Neuronal stem cell (in vitro differentiated cells): Measurements from ENCODE around the gene ZNF407.

Experiments used
- DNase-seq: peaks from one replicate; pipeline ENCODE4 v3.0.0-alpha.2; 2013; ENCODE audit warnings: low spot score
- H2AFZ ChIP-seq: one replicate; pipeline ENCODE4 v1.6.1; 2013; ENCODE audit warnings: mild to moderate bottlenecking, low read length, inconsistent platforms
- H2AK5ac ChIP-seq: 2 replicates; pipeline ENCODE4 v1.6.1; 2013; ENCODE audit warnings: low read depth, mild to moderate bottlenecking, inconsistent platforms, low read length, moderate library complexity, mixed read lengths
- H2BK120ac ChIP-seq: 2 replicates; pipeline ENCODE4 v1.6.1; 2013; ENCODE audit warnings: low read depth, mild to moderate bottlenecking, inconsistent platforms, low read length, moderate library complexity, mixed read lengths
- H2BK12ac ChIP-seq: one replicate; pipeline ENCODE4 v1.6.1; 2013; ENCODE audit warnings: low read length, inconsistent platforms
- H2BK15ac ChIP-seq: 2 replicates; pipeline ENCODE4 v1.6.1; 2013; ENCODE audit warnings: mild to moderate bottlenecking, low read length, inconsistent platforms, mixed read lengths
- H2BK5ac ChIP-seq: one replicate; pipeline ENCODE4 v1.6.1; 2013; ENCODE audit warnings: inconsistent platforms, mild to moderate bottlenecking, low read length, moderate library complexity
- H3K14ac ChIP-seq: one replicate; pipeline ENCODE4 v1.6.1; 2013; ENCODE audit warnings: low read length, inconsistent platforms
- H3K18ac ChIP-seq: 2 replicates; pipeline ENCODE4 v1.6.1; 2013; ENCODE audit warnings: low read length, inconsistent platforms
- H3K23ac ChIP-seq: 2 replicates; pipeline ENCODE4 v1.6.1; 2013; ENCODE audit warnings: low read depth, mild to moderate bottlenecking, mixed read lengths, low read length, inconsistent platforms; ENCODE audit not compliant: poor library complexity
- H3K27ac ChIP-seq: replicated peaks from 3 replicates; pipeline ENCODE4 v1.5.1; 2013; ENCODE audit warnings: low read length, inconsistent platforms
- H3K27me3 ChIP-seq, 3 experiments: 2 replicates each; pipeline ENCODE4 v1.6.1; 2013; ENCODE audit warnings: low read length in 3 of 3, mild to moderate bottlenecking in 2 of 3, inconsistent platforms in 1 of 3, low read depth in 1 of 3, mixed read lengths in 1 of 3, moderate library complexity in 1 of 3; ENCODE audit not compliant: control insufficient read depth in 3 of 3, insufficient read depth in 3 of 3
- H3K36me3 ChIP-seq, 2 donors: replicated peaks in 1 of 2; 2 replicates each; pipeline ENCODE4 v1.6.1; 2013; ENCODE audit warnings: low read length in 2 of 2; ENCODE audit not compliant: control insufficient read depth in 2 of 2, insufficient read depth in 2 of 2
- H3K4ac ChIP-seq: 2 replicates; pipeline ENCODE4 v1.6.1; 2013; ENCODE audit warnings: inconsistent platforms, mild to moderate bottlenecking, low read length, moderate library complexity
- H3K4me1 ChIP-seq, 2 donors: 1 replicate in 1 of 2; 2 replicates in 1 of 2; pipeline ENCODE4 v1.6.1; 2013; ENCODE audit warnings: low read length in 2 of 2, low read depth in 1 of 2; ENCODE audit not compliant: control insufficient read depth in 2 of 2, insufficient read depth in 1 of 2
- H3K4me2 ChIP-seq: one replicate; pipeline ENCODE4 v1.6.1; 2013; ENCODE audit warnings: mild to moderate bottlenecking, low read length, inconsistent platforms; ENCODE audit not compliant: insufficient read depth, poor library complexity, severe bottlenecking
- H3K4me3 ChIP-seq, 2 donors: 2 replicates each; pipeline ENCODE4 v1.5.1; 2013; ENCODE audit warnings: low read length in 2 of 2, mild to moderate bottlenecking in 2 of 2, inconsistent platforms in 1 of 2, moderate library complexity in 1 of 2
- H3K79me1 ChIP-seq: one replicate; pipeline ENCODE4 v1.6.1; 2013; ENCODE audit warnings: low read depth, mild to moderate bottlenecking, inconsistent platforms, low read length, moderate library complexity
- H3K9ac ChIP-seq: one replicate; pipeline ENCODE4 v1.6.1; 2013; ENCODE audit warnings: mild to moderate bottlenecking, low read depth, low read length, inconsistent platforms; ENCODE audit not compliant: poor library complexity
- H3K9me3 ChIP-seq, 2 donors: replicated peaks in 1 of 2; 2 replicates each; pipeline versions ENCODE3 to v1.6.1; 2013; ENCODE audit warnings: low read length in 2 of 2, mild to moderate bottlenecking in 2 of 2, inconsistent platforms in 1 of 2, low read depth in 1 of 2, mixed read lengths in 1 of 2, moderate library complexity in 1 of 2; ENCODE audit not compliant: control insufficient read depth in 2 of 2, insufficient read depth in 1 of 2
- H4K8ac ChIP-seq: one replicate; pipeline ENCODE4 v1.6.1; 2013; ENCODE audit warnings: low read depth, mild to moderate bottlenecking, inconsistent platforms, low read length, moderate library complexity
- H4K91ac ChIP-seq: one replicate; pipeline ENCODE4 v1.6.1; 2013; ENCODE audit warnings: low read length, low read depth, mild to moderate bottlenecking, inconsistent platforms; ENCODE audit not compliant: poor library complexity
- WGBS, 2 donors: extraction: QIAGEN DNeasy Blood & Tissue Kit; methylation state at CpG; one replicate each; pipeline ENCODE4 v1.1.7; 2013; ENCODE audit warnings: missing lambda C conversion rate in 2 of 2, mixed read lengths in 1 of 2; ENCODE audit not compliant: insufficient read length in 2 of 2, insufficient replicate concordance in 1 of 2; ENCODE audit errors: extremely low coverage in 2 of 2; 5-methylcytosine and 5-hydroxymethylcytosine counted together

ZNF407 gene

DNA sequence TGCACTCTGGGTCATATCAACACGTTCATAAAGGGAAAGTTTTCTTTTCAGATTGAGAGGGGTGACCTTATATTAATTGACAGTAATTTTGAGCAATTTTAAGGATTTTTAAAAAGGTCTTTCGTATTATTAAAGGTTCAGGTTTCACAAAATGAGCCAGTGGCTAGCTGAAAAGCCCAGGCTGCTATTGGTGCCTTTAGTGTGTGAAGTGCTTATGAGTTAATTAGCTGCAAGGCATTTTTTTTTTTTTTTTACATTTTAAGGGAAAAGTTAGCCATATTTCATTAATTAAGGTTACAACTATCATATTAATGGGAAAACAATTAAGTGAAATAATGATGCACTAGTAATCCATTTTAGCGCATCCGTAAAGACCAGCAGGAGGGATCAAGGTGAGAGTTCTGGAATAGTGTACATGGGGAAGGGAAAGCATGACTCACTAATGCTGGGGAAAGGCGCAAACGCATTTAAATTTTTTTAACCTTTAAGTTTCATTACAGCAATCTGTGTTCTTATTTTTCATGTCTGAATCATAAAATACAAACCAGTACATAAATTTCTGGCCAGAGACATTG, 200.0 kb downstream of the ZNF407 start:
- no peak overlapping the region for H3K4me2 ChIP-seq

DNA sequence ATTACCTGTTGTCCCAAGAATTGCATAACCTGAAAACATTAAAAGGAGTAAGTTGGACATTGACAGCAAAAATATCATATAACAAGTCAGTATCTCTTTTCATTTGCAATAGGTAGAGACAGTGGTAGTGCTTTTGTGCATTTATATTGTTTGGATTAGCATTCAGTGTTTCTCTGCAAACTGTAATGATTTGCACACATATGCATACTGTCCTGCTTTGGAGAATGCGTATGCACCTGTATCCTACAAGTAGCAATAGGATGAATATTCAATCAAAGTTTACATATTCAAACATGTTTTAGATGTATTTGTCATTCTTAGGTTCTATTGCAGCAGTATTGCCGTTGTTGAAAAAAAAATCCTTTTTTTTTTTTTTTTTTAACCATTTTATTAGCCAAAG, 201.9 kb downstream of the ZNF407 start:
- H2AFZ ChIP-seq, result no peak overlapping the region
- H2BK15ac ChIP-seq, result no peak overlapping the region
- H2BK5ac ChIP-seq, result no peak overlapping the region
- no peaks in the 10 kb centered on the region for H3K27me3 ChIP-seq
- DNase-seq, result no peak
- no peak overlapping the region for H3K4me2 ChIP-seq
- no peak overlapping the region for H3K4ac ChIP-seq
- no peak overlapping the region for H3K4me3 ChIP-seq
- H4K91ac ChIP-seq, result no peak overlapping the region
- H3K23ac ChIP-seq, result no peak overlapping the region
- no peak overlapping the region for H2AK5ac ChIP-seq
- no peaks in the 10 kb centered on the region for H3K36me3 ChIP-seq
- no CpG with 5 or more reads among the region's 2 CpGs for WGBS, 2 donors
- no peak overlapping the region for H2BK120ac ChIP-seq
- H3K4me1 ChIP-seq, result peaks cover 1 to 2% of the 10 kb centered on the region in 2 donors
- no peak overlapping the region for H3K14ac ChIP-seq
- no peaks in the 10 kb centered on the region for H3K79me1 ChIP-seq
- H3K27ac ChIP-seq, result no peak overlapping the region
- H4K8ac ChIP-seq, result no peak overlapping the region
- no peaks in the 10 kb centered on the region for H3K9me3 ChIP-seq
- H2BK12ac ChIP-seq, result no peak overlapping the region
- no peak overlapping the region for H3K18ac ChIP-seq
- no peak overlapping the region for H3K9ac ChIP-seq

More for the DNA sequence above, 200.0 kb downstream of the ZNF407 start:
- Histone ChIP-seq H3K4ac (no peak overlapping the region), H3K27me3 (no peaks in the 10 kb centered on the region), H3K4me3 (no peak overlapping the region), H3K27ac (no peak overlapping the region), H3K23ac (no peak overlapping the region), H3K36me3 (no peaks in the 10 kb centered on the region), H2BK15ac (no peak overlapping the region), H2BK5ac (no peak overlapping the region), H2BK120ac (no peak overlapping the region), H4K8ac (no peak overlapping the region), H3K18ac (no peak overlapping the region), H3K9me3 (no peaks in the 10 kb centered on the region), H2BK12ac (no peak overlapping the region), H3K9ac (no peak overlapping the region), H2AK5ac (no peak overlapping the region), H3K4me1 (peaks cover 0 to 1% of the 10 kb centered on the region in 2 donors), H2AFZ (no peak overlapping the region), H3K79me1 (no peaks in the 10 kb centered on the region), H3K14ac (no peak overlapping the region), H4K91ac (no peak overlapping the region)
- WGBS, 2 donors, result no CpG with 5 or more reads among the region's 6 CpGs
- DNase-seq, result no peak

GRCh38 chr18:74800098-74800497, 202.4 kb downstream of the ZNF407 start:
- H3K9me3 ChIP-seq, result no peaks in the 10 kb centered on the region
- H2BK12ac ChIP-seq, result no peak overlapping the region
- H3K18ac ChIP-seq, result no peak overlapping the region
- H2AK5ac ChIP-seq, result no peak overlapping the region
- H3K27me3 ChIP-seq, result no peaks in the 10 kb centered on the region
- no peak overlapping the region for H3K9ac ChIP-seq
- H4K91ac ChIP-seq, result no peak overlapping the region
- DNase-seq, result no peak
- H3K79me1 ChIP-seq, result no peaks in the 10 kb centered on the region
- no peak overlapping the region for H3K4me2 ChIP-seq
- no peak overlapping the region for H3K4ac ChIP-seq
- no peaks in the 10 kb centered on the region for H3K36me3 ChIP-seq
- no peak overlapping the region for H2BK120ac ChIP-seq
- H4K8ac ChIP-seq, result no peak overlapping the region
- H3K4me1 ChIP-seq, result peaks cover 1 to 2% of the 10 kb centered on the region in 2 donors
- no peak overlapping the region for H3K23ac ChIP-seq
- H2AFZ ChIP-seq, result no peak overlapping the region
- H2BK5ac ChIP-seq, result no peak overlapping the region
- H3K14ac ChIP-seq, result no peak overlapping the region
- H3K27ac ChIP-seq, result no peak overlapping the region
- H2BK15ac ChIP-seq, result no peak overlapping the region
- no peak overlapping the region for H3K4me3 ChIP-seq

- no peak overlapping the region for H3K23ac ChIP-seq
- H3K79me1 ChIP-seq, result no peaks in the 10 kb centered on the region
- peaks cover 0 to 2% of the 10 kb centered on the region in 2 donors for H3K4me1 ChIP-seq
- no peak overlapping the region for H3K9ac ChIP-seq
- H4K8ac ChIP-seq, result no peak overlapping the region
- H3K9me3 ChIP-seq, result no peaks in the 10 kb centered on the region
- WGBS, 2 donors, result no CpG with 5 or more reads among the region's 4 CpGs
- no peak overlapping the region for H3K27ac ChIP-seq
- no peak overlapping the region for H3K14ac ChIP-seq
- H3K4me2 ChIP-seq, result no peak overlapping the region
- H2BK12ac ChIP-seq, result no peak overlapping the region
- no peak overlapping the region for H3K4ac ChIP-seq
- H2AFZ ChIP-seq, result no peak overlapping the region
- DNase-seq, result no peak
- H2BK5ac ChIP-seq, result no peak overlapping the region
- no peak overlapping the region for H2BK120ac ChIP-seq
- H4K91ac ChIP-seq, result no peak overlapping the region
- H2BK15ac ChIP-seq, result no peak overlapping the region
- no peak overlapping the region for H2AK5ac ChIP-seq
- no peaks in the 10 kb centered on the region for H3K27me3 ChIP-seq
- H3K18ac ChIP-seq, result no peak overlapping the region
- no peak overlapping the region for H3K4me3 ChIP-seq
- no peaks in the 10 kb centered on the region for H3K36me3 ChIP-seq
Measured at GRCh38 chr18:74803117-74803516, 205.4 kb downstream of the ZNF407 start.
